ENCODE measurements around the gene NEK7.

NEK7 gene

GRCh38 chr1:198156745-198157240, at the start of gene NEK7:
TSS of gene NEK7 (plus strand) at chr1:198156998. CDS start at chr1:198232581, 75,583 bp downstream.
- in situ Hi-C loops (cut with HindIII; ENCODE audit: low sequenced_read_pairs), result no loop called here
- peak; percentile 90 for DNase-seq (ENCODE audit: low read depth, low spot score)
- no peak for TF ChIP-seq CTCF (IDR thresholded peaks at IDR 0.05; ENCODE audit: low read depth, low read length)
- H3K4me3 ChIP-seq (ENCODE audit: low read depth, low read length), result peak within 1 kb of the TSS; percentile 83

GRCh38 chr1:198107091-198107501, 49.7 kb upstream of the NEK7 start:
- H3K4me3 ChIP-seq (ENCODE audit: low read depth, low read length), result no peak overlapping the region
- no peak for DNase-seq (ENCODE audit: low read depth, low spot score)
- no peak for TF ChIP-seq CTCF (IDR thresholded peaks at IDR 0.05; ENCODE audit: low read depth, low read length)
- in situ Hi-C loops (cut with HindIII; ENCODE audit: low sequenced_read_pairs), result no loop called here

- DNase-seq (ENCODE audit: low read depth, low spot score), result no peak
- H3K4me3 ChIP-seq (ENCODE audit: low read depth, low read length), result no peak overlapping the region
- no peak for TF ChIP-seq CTCF (IDR thresholded peaks at IDR 0.05; ENCODE audit: low read depth, low read length)
- in situ Hi-C loops (cut with HindIII; ENCODE audit: low sequenced_read_pairs), result no loop called here
Measured at GRCh38 chr1:198108636-198109370, 48.0 kb upstream of the NEK7 start.

GRCh38 chr1:198109371-198109715, 47.5 kb upstream of the NEK7 start:
- in situ Hi-C loops (cut with HindIII; ENCODE audit: low sequenced_read_pairs), result no loop called here
- DNase-seq (ENCODE audit: low read depth, low spot score), result no peak
- TF ChIP-seq CTCF (IDR thresholded peaks at IDR 0.05; ENCODE audit: low read depth, low read length), result no peak
- H3K4me3 ChIP-seq (ENCODE audit: low read depth, low read length), result no peak overlapping the region

DNA sequence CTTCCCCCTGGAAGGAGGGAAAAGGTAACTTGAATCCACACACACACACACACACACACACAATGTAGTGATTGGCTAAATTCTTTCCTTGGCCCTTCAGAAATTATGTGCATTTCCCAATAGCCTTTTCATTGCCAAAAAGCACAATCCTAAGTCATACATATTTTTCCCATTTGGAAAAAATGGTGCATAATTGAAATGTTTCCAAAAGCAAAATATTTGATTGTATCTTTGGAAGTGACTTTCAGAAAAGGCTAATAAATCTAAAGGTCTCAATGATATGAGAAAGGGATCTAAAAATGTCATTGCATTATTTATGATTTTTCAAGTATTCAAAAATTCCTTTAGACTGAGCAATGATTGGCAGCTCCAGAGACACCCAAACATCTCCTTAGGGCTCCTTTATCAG, 43.5 kb upstream of the NEK7 start:
- no peak overlapping the region for H3K4me3 ChIP-seq (ENCODE audit: low read depth, low read length)
- DNase-seq (ENCODE audit: low read depth, low spot score), result no peak
- TF ChIP-seq CTCF (IDR thresholded peaks at IDR 0.05; ENCODE audit: low read depth, low read length), result no peak
- in situ Hi-C loops (cut with HindIII; ENCODE audit: low sequenced_read_pairs), result no loop called here

GRCh38 chr1:198116069-198116468, 40.7 kb upstream of the NEK7 start:
- no peak for DNase-seq (ENCODE audit: low read depth, low spot score)

More at GRCh38 chr1:198116069-198116468, 40.7 kb upstream of the NEK7 start:
- no peak for TF ChIP-seq CTCF (IDR thresholded peaks at IDR 0.05; ENCODE audit: low read depth, low read length)
- in situ Hi-C loops (cut with HindIII; ENCODE audit: low sequenced_read_pairs), result no loop called here
- H3K4me3 ChIP-seq (ENCODE audit: low read depth, low read length), result no peak overlapping the region

Data from astrocyte of the spinal cord (primary cell).